OCI-LY7 (cell line): Measurements from ENCODE around the gene TRMT44.

Experiments
- EZH2phosphoT487 ChIP-seq: fragments of 200-600 bp; sonication (generic); IDR thresholded peaks from 2 replicates; pipeline ENCODE4 v1.6.1; 2018; ENCODE audit warnings: low read depth, borderline replicate concordance, mild to moderate bottlenecking, mixed run types, antibody characterized with exemption, low read length, moderate library complexity, mixed read lengths
- TF ChIP-seq, protein P1 (sequence below): fragments of 200-600 bp; sonication (generic); conservative IDR thresholded peaks from 2 replicates; pipeline ENCODE4 v1.5.1; 2014; ENCODE audit warnings: mild to moderate bottlenecking, antibody characterized with exemption, low read length, moderate library complexity, mixed read lengths

GRCh38 chr4:8471211-8471875, 30.8 kb downstream of the TRMT44 start:
- no peak for TF ChIP-seq EZH2phosphoT487
- TF ChIP-seq, protein P1, sequence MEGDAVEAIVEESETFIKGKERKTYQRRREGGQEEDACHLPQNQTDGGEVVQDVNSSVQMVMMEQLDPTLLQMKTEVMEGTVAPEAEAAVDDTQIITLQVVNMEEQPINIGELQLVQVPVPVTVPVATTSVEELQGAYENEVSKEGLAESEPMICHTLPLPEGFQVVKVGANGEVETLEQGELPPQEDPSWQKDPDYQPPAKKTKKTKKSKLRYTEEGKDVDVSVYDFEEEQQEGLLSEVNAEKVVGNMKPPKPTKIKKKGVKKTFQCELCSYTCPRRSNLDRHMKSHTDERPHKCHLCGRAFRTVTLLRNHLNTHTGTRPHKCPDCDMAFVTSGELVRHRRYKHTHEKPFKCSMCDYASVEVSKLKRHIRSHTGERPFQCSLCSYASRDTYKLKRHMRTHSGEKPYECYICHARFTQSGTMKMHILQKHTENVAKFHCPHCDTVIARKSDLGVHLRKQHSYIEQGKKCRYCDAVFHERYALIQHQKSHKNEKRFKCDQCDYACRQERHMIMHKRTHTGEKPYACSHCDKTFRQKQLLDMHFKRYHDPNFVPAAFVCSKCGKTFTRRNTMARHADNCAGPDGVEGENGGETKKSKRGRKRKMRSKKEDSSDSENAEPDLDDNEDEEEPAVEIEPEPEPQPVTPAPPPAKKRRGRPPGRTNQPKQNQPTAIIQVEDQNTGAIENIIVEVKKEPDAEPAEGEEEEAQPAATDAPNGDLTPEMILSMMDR = no peak
